ENCODE results near the gene RGMB. TPM values are rescaled to one million over a fixed set of nuclear protein-coding genes. Genes with fewer than 3 reads are reported as not detected.
"Not testable (repeated sequence)": the region's sequence is repeated elsewhere in the genome, so short reads cannot be mapped to it uniquely, and the experiment has no call there.

The RGMB gene
- total RNA-seq, 4 donors from 2014 or later = 13.0 to 31.7 (median 14.2) TPM

- DNase-seq = no peak
- intact Hi-C loops (cut with DNase I) = no loop called here
- Histone ChIP-seq H3K27ac (no peak overlapping the region), H3K4me1 (no peaks in the 10 kb centered on the region), H3K4me3 (no peak overlapping the region), H3K36me3 (no peaks in the 10 kb centered on the region), H3K9me3 (no peaks in the 10 kb centered on the region), H3K27me3 (no peaks in the 10 kb centered on the region)
- TF ChIP-seq POLR2A (IDR thresholded peaks at IDR 0.05) (no peak), CTCF (IDR thresholded peaks at IDR 0.05) (no peak)
These were observed 36.7 kb upstream of the RGMB start for GRCh38 chr5:98736753-98737152.

- not testable (repeated sequence) for DNase-seq
These were observed 36.0 kb upstream of the RGMB start for GRCh38 chr5:98737441-98737840.

GRCh38 chr5:98738481-98739149 is 34.8 kb upstream of the RGMB start:
- H3K4me1 ChIP-seq; H3K4me3 ChIP-seq; H3K36me3 ChIP-seq; H3K27me3 ChIP-seq; intact Hi-C loops (cut with DNase I); H3K9me3 ChIP-seq; DNase-seq; H3K27ac ChIP-seq: not testable (repeated sequence)
- 80 to 89% methylated on average over 4 of the region's 4 CpGs for WGBS, 2 donors

More at GRCh38 chr5:98737441-98737840, 36.0 kb upstream of the RGMB start:
- 80% methylated on average over 1 of the region's 9 CpGs; no CpG with 5 or more reads in 1 of the 2 donors for WGBS, 2 donors
- H3K9me3 ChIP-seq; H3K27ac ChIP-seq; H3K36me3 ChIP-seq; H3K27me3 ChIP-seq; H3K4me1 ChIP-seq; H3K4me3 ChIP-seq; intact Hi-C loops (cut with DNase I): not testable (repeated sequence)

GRCh38 chr5:98741926-98742325 is 31.5 kb upstream of the RGMB start:
- DNase-seq = no peak
- Histone ChIP-seq H3K27me3 (no peaks in the 10 kb centered on the region), H3K36me3 (no peaks in the 10 kb centered on the region), H3K9me3 (peaks cover 0 to 4% (median 0%) of the 10 kb centered on the region in 3 donors), H3K27ac (no peak overlapping the region), H3K4me1 (no peaks in the 10 kb centered on the region), H3K4me3 (no peak overlapping the region)
- 43 to 93% methylated on average over 1 of the region's 1 CpG for WGBS, 2 donors
- TF ChIP-seq CTCF (IDR thresholded peaks at IDR 0.05) (no peak), POLR2A (IDR thresholded peaks at IDR 0.05) (no peak)
- intact Hi-C loops (cut with DNase I) = no loop called here

DNA sequence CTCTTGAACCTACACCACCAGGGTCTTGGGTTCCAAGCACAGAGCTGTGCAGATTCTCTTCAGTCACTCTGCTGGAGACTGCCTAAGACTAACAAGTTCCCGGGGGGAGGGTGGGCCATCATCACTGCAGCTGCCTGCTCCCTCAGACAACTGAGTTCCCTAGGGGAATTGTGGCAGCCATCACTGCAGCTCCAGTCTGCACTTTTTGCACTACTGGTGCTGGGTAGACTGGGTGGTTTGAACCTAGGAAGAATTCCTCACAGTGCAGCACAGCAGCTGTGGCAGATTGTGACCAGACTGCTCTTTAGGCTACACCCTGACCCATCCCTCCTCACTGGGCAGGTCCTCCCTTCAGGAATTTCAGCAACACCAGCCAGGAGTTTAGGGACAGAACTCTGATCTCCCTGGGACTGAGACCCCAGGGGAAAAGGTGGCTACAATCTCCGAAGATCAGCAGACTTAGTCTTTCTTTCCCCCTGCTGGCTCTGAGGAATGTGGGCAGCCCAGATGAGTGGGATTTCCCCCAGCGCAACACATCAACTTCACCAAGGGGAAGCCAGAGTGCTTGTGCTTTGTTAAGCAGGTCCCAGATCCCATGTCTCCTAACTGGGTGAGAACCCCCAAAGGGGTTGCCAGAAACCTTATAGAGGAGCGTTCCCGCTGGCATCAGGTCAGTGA is 30.9 kb upstream of the RGMB start:
- TF ChIP-seq POLR2A (IDR thresholded peaks at IDR 0.05) (no peak), CTCF (IDR thresholded peaks at IDR 0.05) (no peak)
- Histone ChIP-seq H3K27me3 (no peaks in the 10 kb centered on the region), H3K27ac (no peak overlapping the region), H3K4me3 (no peak overlapping the region), H3K36me3 (no peaks in the 10 kb centered on the region), H3K9me3 (peaks cover 0 to 6% (median 0%) of the 10 kb centered on the region in 3 donors), H3K4me1 (no peaks in the 10 kb centered on the region)
- intact Hi-C loops (cut with DNase I) = no loop called here
- DNase-seq = no peak
- WGBS, 2 donors = 84 to 100% methylated on average over 2 to 4 of the region's 5 CpGs

GRCh38 chr5:98748259-98748658 is 25.2 kb upstream of the RGMB start:
- intact Hi-C loops (cut with DNase I); H3K9me3 ChIP-seq; H3K27ac ChIP-seq; H3K36me3 ChIP-seq; H3K4me1 ChIP-seq; H3K27me3 ChIP-seq; DNase-seq; H3K4me3 ChIP-seq: not testable (repeated sequence)
- WGBS, 2 donors = 67 to 87% methylated on average over 1 of the region's 1 CpG
